SK-N-SH (cell line): ENCODE measurements around the gene BCL2L11. TPM values are rescaled to one million over a fixed set of nuclear protein-coding genes. Genes with fewer than 3 reads are reported as not detected.

Source experiments
- CTCF ChIA-PET: fragments of 300-600, 350-600 bp; formaldehyde crosslinking; extraction: SDS; loops from one replicate; lab custom pipeline; 2021; lab: Yijun Ruan, JAX
- POLR2A ChIA-PET: fragments of 350-600 bp; sonication (Branson Sonifier 250); formaldehyde crosslinking; extraction: SDS; loops from one replicate; lab custom pipeline; 2020; ENCODE audit warnings: antibody characterized with exemption, inconsistent platforms; lab: Yijun Ruan, JAX
- DNase-seq: peaks from one replicate; pipeline ENCODE4 v3.0.0; 2012
- H2AFZ ChIP-seq: fragments of 200-600 bp; sonication (generic); 2 replicates; pipeline ENCODE4 v1.8.1; 2016; ENCODE audit warnings: antibody characterized with exemption, mild to moderate bottlenecking, low read depth
- H3F3A ChIP-seq: fragments of 200-600 bp; sonication (generic); replicated peaks from 2 replicates; pipeline ENCODE3; 2016; ENCODE audit warnings: antibody characterized with exemption, mild to moderate bottlenecking; ENCODE audit not compliant: insufficient read depth
- H3K27ac ChIP-seq, 2 experiments: fragments of 200-500 bp in 1 of 2; fragments of 200-600 bp in 1 of 2; sonication (Bioruptor generic) in 1 of 2; sonication (generic), shearing (Covaris generic) in 1 of 2; 2 replicates each; pipeline versions ENCODE4 v1.5.1 to v1.6.1; 2014 to 2016; ENCODE audit warnings: low read depth in 2 of 2, inconsistent platforms in 1 of 2, low read length in 1 of 2, mild to moderate bottlenecking in 1 of 2, mixed read lengths in 1 of 2
- H3K27me3 ChIP-seq: fragments of 200-600 bp; sonication (generic), shearing (Covaris generic); 2 replicates; pipeline ENCODE4 v1.6.1; 2016; ENCODE audit warnings: mixed run types; ENCODE audit not compliant: insufficient read depth
- H3K36me3 ChIP-seq, 2 experiments: fragments of 200-500 bp in 1 of 2; fragments of 200-600 bp in 1 of 2; sonication (Bioruptor generic) in 1 of 2; sonication (generic) in 1 of 2; replicated peaks in 1 of 2; 2 replicates each; pipeline versions ENCODE3 to v1.5.1; 2014 to 2016; ENCODE audit warnings: low read length in 1 of 2, mild to moderate bottlenecking in 1 of 2; ENCODE audit not compliant: insufficient read depth in 2 of 2, control insufficient read depth in 1 of 2
- H3K4me1 ChIP-seq, 2 experiments: fragments of 200-500 bp in 1 of 2; fragments of 200-600 bp in 1 of 2; sonication (Bioruptor generic) in 1 of 2; sonication (generic), shearing (Covaris generic) in 1 of 2; 2 replicates each; pipeline versions ENCODE4 v1.5.1 to v1.6.1; 2014 to 2016; ENCODE audit warnings: low read depth in 1 of 2, low read length in 1 of 2, mixed run types in 1 of 2; ENCODE audit not compliant: insufficient read depth in 2 of 2, control insufficient read depth in 1 of 2
- H3K4me2 ChIP-seq: fragments of 200-600 bp; sonication (generic), shearing (Covaris generic); 2 replicates; pipeline ENCODE4 v1.6.1; 2017; ENCODE audit warnings: mixed run types
- H3K4me3 ChIP-seq, 2 experiments: fragments of 200-500 bp in 1 of 2; fragments of 200-600 bp in 1 of 2; sonication (Bioruptor generic) in 1 of 2; sonication (generic), shearing (Covaris generic) in 1 of 2; 2 replicates each; pipeline versions ENCODE4 v1.5.1 to v1.8.1; 2014 to 2016; ENCODE audit warnings: low read depth in 2 of 2, inconsistent platforms in 1 of 2, low read length in 1 of 2, mild to moderate bottlenecking in 1 of 2, mixed read lengths in 1 of 2, moderate library complexity in 1 of 2
- H3K79me2 ChIP-seq: fragments of 200-600 bp; sonication (generic); 2 replicates; pipeline ENCODE4 v1.8.1; 2017; ENCODE audit warnings: mild to moderate bottlenecking; ENCODE audit not compliant: insufficient read depth
- H3K9ac ChIP-seq: fragments of 200-600 bp; sonication (generic); 2 replicates; pipeline ENCODE4 v1.6.1; 2017; ENCODE audit warnings: mixed run types
- H3K9me2 ChIP-seq: fragments of 200-600 bp; sonication (generic); 2 replicates; pipeline ENCODE4 v1.6.1; 2017; ENCODE audit warnings: mixed run types
- H3K9me3 ChIP-seq: fragments of 200-600 bp; sonication (generic); 2 replicates; pipeline ENCODE4 v1.6.1; 2017; ENCODE audit warnings: mixed run types, mild to moderate bottlenecking, moderate library complexity
- H4K20me1 ChIP-seq: fragments of 200-600 bp; sonication (generic); 2 replicates; pipeline ENCODE4 v1.6.1; 2017; ENCODE audit warnings: mild to moderate bottlenecking, mixed run types; ENCODE audit not compliant: insufficient read depth
- ELF1 ChIP-seq: IDR thresholded peaks from 2 replicates; pipeline ENCODE4 v1.4.0; 2012
- FOXJ3 ChIP-seq: sonication (generic); formaldehyde crosslinking; IDR thresholded peaks from 2 replicates; pipeline ENCODE4 v1.5.1; 2020; ENCODE audit warnings: mild to moderate bottlenecking, missing genetic modification reagents
- MEF2A ChIP-seq: IDR thresholded peaks from 2 replicates; pipeline ENCODE4 v1.4.0; 2012; ENCODE audit warnings: low read depth, borderline replicate concordance
- MXI1 ChIP-seq: IDR thresholded peaks from 2 replicates; pipeline ENCODE4 v1.6.1; 2012; ENCODE audit warnings: mild to moderate bottlenecking, low read depth, low read length, improper control_type of control experiment
- NFIC ChIP-seq: IDR thresholded peaks from 2 replicates; pipeline ENCODE4 v1.4.0; 2012; ENCODE audit warnings: borderline replicate concordance
- NRF1 ChIP-seq: IDR thresholded peaks from 2 replicates; pipeline ENCODE4 v1.6.1; 2012; ENCODE audit warnings: low read depth, mild to moderate bottlenecking, low read length
- POLR2AphosphoS5 ChIP-seq: IDR thresholded peaks from 2 replicates; pipeline ENCODE4 v1.6.1; 2012; ENCODE audit warnings: low read depth, low read length
- RXRA ChIP-seq: IDR thresholded peaks from 2 replicates; pipeline ENCODE4 v1.4.0; 2012; ENCODE audit warnings: low read depth, mild to moderate bottlenecking, borderline replicate concordance
- SMC3 ChIP-seq: IDR thresholded peaks from 2 replicates; pipeline ENCODE4 v1.6.1; 2012; ENCODE audit warnings: low read depth, low read length, improper control_type of control experiment
- TAF1 ChIP-seq: IDR thresholded peaks from 2 replicates; pipeline ENCODE4 v1.6.1; 2012; ENCODE audit warnings: low read depth, mild to moderate bottlenecking, low read length, moderate library complexity, borderline replicate concordance
- TEAD4 ChIP-seq: IDR thresholded peaks from 2 replicates; pipeline ENCODE4 v1.4.0; 2012; ENCODE audit warnings: mild to moderate bottlenecking, borderline replicate concordance; ENCODE audit not compliant: insufficient read depth
- YY1 ChIP-seq: IDR thresholded peaks from 2 replicates; pipeline ENCODE4 v1.4.0; 2012; ENCODE audit warnings: low read depth, mild to moderate bottlenecking
- WGBS: methylation state at CpG from one replicate; pipeline ENCODE4 v1.1.6; 2017; ENCODE audit warnings: low lambda C conversion rate; 5-methylcytosine and 5-hydroxymethylcytosine counted together
- polyA plus RNA-seq, 3 experiments: library from polyadenylated mRNA; depleted of rRNA; stranded (reverse); fragments of >200 nt; gene quantifications; 2 replicates each; pipeline ENCODE4 v1.2.3, GENCODE V29; 2012
- TF ChIP-seq, protein P1 (sequence below): IDR thresholded peaks from 2 replicates; pipeline ENCODE4; 2012
- TF ChIP-seq, protein P2 (sequence below): IDR thresholded peaks from 2 replicates; pipeline ENCODE4 v1.4.0; 2012; ENCODE audit warnings: low read depth
- TF ChIP-seq, protein P3 (sequence below): fragments of 150-350 bp; IDR thresholded peaks from 2 replicates; pipeline ENCODE4 v1.6.1; 2017; ENCODE audit warnings: antibody characterized with exemption, low read length, low read depth, borderline replicate concordance
- TF ChIP-seq, protein P4 (sequence below): IDR thresholded peaks from 2 replicates; pipeline ENCODE4 v1.4.0; 2012; ENCODE audit warnings: low read depth, borderline replicate concordance

The BCL2L11 gene
- polyA plus RNA-seq, 1 of the 3 experiments (the other 2 are of a cell fraction), result 3.3 TPM

DNA sequence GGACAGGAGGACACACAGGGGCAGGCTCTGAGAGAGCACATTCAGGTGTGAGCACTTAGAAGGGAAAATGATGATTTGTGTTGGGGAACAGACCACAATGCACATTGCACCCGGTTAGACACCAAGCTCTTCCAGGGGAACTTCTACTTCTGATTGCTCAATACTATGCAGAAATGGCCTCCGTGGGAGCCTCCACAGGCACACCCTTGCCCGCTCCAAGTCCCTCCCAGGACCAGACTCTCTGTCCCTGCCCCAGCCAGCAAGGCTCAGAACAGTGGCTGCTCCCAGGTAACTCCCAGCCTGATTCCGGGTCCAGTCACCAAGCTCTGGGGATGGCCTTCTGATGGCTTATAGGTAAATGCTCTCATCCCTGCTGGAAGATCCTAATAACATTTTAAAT is 56.2 kb downstream of the BCL2L11 start:
- WGBS, result 100% methylated on average over 1 of the region's 4 CpGs
- Histone ChIP-seq H3K4me1 (no peaks in the 10 kb centered on the region; a peak in 1 of 4 replicates), H4K20me1 (no peaks in the 10 kb centered on the region), H3K27ac (no peak overlapping the region), H2AFZ (no peak overlapping the region), H3K4me3 (no peak overlapping the region), H3K9me3 (no peaks in the 10 kb centered on the region), H3K4me2 (no peak overlapping the region), H3K9me2 (no peaks in the 10 kb centered on the region), H3K36me3 (no peaks in the 10 kb centered on the region), H3F3A (no peaks in the 10 kb centered on the region), H3K27me3 (no peaks in the 10 kb centered on the region), H3K9ac (no peak overlapping the region), H3K79me2 (no peaks in the 10 kb centered on the region)
- no peak for DNase-seq
- POLR2A ChIA-PET, result no interaction called here
- TF ChIP-seq TEAD4, result no peak
- TF ChIP-seq FOXJ3 (CRISPR knock-in tag), result no peak
- TF ChIP-seq, protein P1, sequence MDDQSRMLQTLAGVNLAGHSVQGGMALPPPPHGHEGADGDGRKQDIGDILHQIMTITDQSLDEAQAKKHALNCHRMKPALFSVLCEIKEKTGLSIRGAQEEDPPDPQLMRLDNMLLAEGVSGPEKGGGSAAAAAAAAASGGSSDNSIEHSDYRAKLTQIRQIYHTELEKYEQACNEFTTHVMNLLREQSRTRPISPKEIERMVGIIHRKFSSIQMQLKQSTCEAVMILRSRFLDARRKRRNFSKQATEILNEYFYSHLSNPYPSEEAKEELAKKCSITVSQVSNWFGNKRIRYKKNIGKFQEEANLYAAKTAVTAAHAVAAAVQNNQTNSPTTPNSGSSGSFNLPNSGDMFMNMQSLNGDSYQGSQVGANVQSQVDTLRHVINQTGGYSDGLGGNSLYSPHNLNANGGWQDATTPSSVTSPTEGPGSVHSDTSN, result no peak
- TF ChIP-seq SMC3, result no peak
- TF ChIP-seq MEF2A, result no peak
- TF ChIP-seq RXRA, result no peak
- no peak for TF ChIP-seq POLR2AphosphoS5
- TF ChIP-seq TAF1, result no peak
- TF ChIP-seq, protein P2, sequence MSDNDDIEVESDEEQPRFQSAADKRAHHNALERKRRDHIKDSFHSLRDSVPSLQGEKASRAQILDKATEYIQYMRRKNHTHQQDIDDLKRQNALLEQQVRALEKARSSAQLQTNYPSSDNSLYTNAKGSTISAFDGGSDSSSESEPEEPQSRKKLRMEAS, result no peak
- no peak for TF ChIP-seq NRF1
- CTCF ChIA-PET, result no interaction called here

DNA sequence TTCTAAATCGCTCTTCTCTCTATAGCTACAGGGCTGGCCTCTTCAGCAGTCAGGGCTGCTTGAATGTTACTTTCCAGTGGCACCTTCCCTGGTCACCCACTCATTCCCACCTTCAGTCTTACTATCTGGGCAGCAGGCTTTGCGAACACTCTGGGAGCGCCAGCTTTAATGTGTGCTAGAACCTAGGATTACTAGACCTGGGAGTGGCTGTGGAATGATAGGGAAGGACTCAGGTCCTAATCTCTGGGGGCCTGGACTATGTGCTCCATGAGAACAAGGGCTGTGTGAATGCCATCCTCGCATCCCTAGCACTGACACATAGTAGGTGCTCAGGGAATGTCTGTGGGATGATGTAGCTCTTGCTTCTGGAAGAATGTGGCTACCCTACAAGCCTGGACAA is 57.6 kb downstream of the BCL2L11 start:
- Histone ChIP-seq H3K27ac (no peak overlapping the region), H3K9me2 (no peaks in the 10 kb centered on the region), H3K4me2 (no peak overlapping the region), H3K79me2 (no peaks in the 10 kb centered on the region), H4K20me1 (no peaks in the 10 kb centered on the region), H3K4me1 (no peaks in the 10 kb centered on the region; a peak in 1 of 4 replicates), H3K9me3 (no peaks in the 10 kb centered on the region), H3K9ac (no peak overlapping the region), H3K36me3 (no peaks in the 10 kb centered on the region), H3K4me3 (no peak overlapping the region), H3K27me3 (no peaks in the 10 kb centered on the region), H3F3A (no peaks in the 10 kb centered on the region), H2AFZ (no peak overlapping the region)
- DNase-seq, result no peak
- WGBS, result 100% methylated on average over 4 of the region's 4 CpGs
- CTCF ChIA-PET, result interaction anchor here (1.3 kb wide), 1 partner anchor 16 kb away, joined by 3 read pairs; no protein-coding TSS in a partner anchor
- POLR2A ChIA-PET, result no interaction called here
- TF ChIP-seq MXI1 (no peak), NFIC (no peak), TEAD4 (no peak), ELF1 (no peak), RXRA (no peak), NRF1 (no peak), YY1 (no peak)
- TF ChIP-seq, protein P3, sequence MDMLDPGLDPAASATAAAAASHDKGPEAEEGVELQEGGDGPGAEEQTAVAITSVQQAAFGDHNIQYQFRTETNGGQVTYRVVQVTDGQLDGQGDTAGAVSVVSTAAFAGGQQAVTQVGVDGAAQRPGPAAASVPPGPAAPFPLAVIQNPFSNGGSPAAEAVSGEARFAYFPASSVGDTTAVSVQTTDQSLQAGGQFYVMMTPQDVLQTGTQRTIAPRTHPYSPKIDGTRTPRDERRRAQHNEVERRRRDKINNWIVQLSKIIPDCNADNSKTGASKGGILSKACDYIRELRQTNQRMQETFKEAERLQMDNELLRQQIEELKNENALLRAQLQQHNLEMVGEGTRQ, result no peak
- TF ChIP-seq, protein P1, result no peak
- TF ChIP-seq, protein P4, sequence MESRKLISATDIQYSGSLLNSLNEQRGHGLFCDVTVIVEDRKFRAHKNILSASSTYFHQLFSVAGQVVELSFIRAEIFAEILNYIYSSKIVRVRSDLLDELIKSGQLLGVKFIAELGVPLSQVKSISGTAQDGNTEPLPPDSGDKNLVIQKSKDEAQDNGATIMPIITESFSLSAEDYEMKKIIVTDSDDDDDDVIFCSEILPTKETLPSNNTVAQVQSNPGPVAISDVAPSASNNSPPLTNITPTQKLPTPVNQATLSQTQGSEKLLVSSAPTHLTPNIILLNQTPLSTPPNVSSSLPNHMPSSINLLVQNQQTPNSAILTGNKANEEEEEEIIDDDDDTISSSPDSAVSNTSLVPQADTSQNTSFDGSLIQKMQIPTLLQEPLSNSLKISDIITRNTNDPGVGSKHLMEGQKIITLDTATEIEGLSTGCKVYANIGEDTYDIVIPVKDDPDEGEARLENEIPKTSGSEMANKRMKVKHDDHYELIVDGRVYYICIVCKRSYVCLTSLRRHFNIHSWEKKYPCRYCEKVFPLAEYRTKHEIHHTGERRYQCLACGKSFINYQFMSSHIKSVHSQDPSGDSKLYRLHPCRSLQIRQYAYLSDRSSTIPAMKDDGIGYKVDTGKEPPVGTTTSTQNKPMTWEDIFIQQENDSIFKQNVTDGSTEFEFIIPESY, result no peak
